A204.1 (cell line): ENCODE data around the gene ITIH4.
"Not testable (repeated sequence)": the region's sequence is repeated elsewhere in the genome, so short reads cannot be mapped to it uniquely, and the experiment has no call there.

ENCODE experiments used
- FAIRE-seq: peaks from 2 replicates; lab custom pipeline; 2012; peaks lifted over from hg19 to GRCh38; lab: Jason Lieb, UNC

ITIH4 gene

GRCh38 chr3:52782412-52783210, 47.9 kb downstream of the ITIH4 start:
- no peak for FAIRE-seq

DNA sequence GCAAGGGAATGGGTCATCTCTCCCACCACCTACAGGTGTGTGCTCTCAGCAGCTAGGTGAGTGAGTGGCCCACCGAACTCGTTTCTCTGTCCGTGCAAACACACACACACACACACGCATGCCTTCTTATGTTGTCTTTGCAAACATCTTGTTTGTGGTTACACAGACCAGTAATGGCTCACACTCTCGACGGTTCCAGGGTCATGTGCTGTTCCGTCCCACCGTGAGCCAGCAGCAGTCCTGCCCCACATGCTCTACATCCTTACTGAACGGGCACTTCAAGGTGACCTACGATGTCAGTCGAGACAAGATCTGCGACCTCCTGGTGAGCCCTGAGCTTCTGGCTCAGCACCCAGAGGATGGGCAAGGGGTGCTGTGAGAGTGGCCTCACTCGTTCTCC, 48.7 kb downstream of the ITIH4 start:
- no peak for FAIRE-seq

DNA sequence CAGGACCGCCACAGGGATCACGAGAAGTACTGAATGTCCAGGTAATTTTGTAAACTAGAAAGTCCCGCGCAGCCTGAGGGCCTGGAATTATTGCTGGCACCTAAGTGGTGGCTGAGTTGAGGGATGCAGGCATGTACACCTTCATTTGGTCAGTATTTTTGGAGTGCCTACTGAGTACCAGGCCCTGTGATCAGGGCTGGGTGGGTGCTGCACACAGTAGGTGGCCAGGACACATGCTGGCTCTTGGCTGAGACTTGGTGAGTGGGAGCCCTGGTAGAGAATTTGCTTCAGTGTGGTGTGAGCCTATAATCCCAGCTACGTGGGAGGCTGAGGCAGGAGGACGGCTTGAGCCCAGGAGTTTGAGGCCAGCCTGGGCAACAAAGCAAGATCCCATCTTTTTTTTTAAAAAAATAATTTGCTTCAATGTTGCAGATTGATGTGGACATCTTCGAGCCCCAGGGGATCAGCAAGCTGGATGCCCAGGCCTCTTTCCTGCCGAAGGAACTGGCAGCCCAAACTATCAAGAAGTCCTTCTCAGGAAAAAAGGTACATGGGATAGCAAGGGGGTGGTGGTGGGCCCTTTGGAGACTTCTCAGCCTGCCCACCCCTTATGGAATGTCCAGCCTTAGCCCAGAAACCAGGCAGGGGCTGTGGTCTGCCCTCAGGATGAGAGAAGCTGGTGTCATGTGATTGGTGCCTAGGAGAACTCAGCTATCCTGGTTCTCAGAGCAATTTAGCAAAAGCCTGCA, 50.5 kb downstream of the ITIH4 start:
- FAIRE-seq = no peak

DNA sequence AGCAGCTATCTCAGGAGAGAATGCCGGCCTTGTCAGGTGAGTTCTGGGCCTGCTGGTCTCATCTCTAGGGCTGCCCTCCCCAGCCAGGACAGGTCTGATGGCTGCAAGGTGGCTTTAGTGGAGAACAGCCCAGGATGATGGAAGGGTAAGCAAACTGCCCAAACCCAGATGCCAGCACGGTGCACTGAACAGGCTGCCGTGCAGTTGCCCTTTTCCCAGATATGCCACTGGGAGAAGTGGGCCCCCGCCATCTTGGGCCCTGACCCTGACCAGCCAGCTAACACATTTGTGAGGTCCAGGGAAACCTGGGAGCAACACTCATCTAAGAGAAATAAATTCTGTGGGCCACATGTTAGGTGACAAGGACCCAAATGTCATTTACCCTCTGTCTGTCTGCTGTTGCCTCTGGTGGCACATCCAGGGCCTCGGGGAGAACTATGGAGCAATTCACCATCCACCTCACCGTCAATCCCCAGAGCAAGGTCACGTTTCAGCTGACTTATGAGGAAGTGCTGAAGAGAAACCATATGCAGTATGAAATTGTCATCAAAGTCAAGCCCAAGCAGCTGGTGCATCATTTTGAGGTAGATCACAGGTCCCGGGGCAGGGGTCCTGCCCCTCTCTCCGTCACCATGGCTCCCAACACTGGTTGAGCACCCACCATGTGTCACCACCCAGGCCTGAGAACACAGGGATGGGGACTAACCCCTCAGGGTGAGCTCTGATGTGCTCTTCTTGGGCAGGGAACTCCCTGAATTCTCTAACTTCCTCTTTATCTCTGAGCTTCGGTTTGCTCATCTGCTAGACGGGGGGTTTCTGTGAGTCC, 51.2 kb downstream of the ITIH4 start:
- no peak for FAIRE-seq

DNA sequence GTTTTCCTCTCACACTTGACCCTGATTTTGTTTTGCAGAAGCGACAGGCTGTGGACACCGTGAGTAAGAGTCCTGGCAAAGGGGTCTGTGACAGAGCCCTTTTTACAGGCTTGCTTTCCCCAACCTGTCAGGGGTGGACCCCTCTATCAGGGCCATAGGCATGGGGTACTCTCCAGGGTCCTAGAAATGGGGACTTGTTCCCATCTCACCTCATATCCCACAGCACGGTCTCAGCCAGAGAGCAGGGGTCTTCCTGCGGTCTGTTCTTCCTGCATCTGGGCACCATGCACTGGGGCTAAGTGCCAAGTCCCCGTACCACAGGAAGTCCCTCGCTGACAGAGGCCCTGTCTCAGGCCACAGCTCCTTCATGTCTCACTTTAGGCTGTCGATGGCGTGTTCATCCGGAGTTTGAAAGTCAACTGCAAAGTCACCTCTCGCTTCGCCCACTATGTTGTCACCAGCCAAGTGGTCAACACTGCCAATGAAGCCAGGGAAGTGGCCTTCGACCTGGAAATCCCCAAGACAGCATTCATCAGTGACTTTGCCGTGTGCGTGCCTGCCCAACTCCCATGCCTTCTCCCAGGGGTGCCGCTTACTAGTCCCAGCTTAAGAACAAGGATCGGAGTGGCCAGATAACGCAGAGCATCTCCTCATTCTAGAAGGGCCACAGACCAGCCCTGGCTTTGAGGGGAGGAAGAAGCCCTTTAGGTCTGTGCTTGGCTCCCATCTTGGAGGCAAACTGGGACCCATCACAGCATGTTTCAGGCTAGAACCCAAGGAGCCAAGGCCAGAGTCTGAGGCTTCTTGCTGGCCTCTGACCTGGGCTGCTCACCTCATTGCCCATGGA, 52.3 kb downstream of the ITIH4 start:
- no peak for FAIRE-seq

GRCh38 chr3:52777127-52777958, 53.1 kb downstream of the ITIH4 start, which contains the start of gene ITIH1:
Gene ITIH1 (plus strand): TSS chr3:52777599. CDS start chr3:52777616, 17 bp downstream.
- no peak for FAIRE-seq

DNA sequence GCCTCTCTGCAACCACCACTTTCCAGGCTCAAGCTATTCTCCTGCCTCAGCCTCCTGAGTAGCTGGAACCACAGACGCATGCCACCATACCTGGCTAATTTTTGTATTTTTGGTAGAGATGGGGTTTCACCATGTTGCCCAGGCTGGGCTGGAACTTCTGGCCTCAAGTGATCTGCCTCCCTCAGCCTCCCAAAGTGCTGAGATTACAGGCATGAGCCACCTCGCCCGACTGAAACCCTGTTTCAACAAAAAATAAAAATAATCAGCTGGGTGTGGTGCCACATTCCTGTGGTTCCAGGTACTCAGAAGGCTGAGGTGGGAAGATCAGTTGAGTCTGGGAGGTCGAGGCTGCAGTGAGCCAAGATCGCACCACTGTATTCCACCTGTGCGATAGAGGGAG, 54.0 kb downstream of the ITIH4 start:
- FAIRE-seq = not testable (repeated sequence)

- FAIRE-seq = no peak
Measured at GRCh38 chr3:52775877-52776276, 54.6 kb downstream of the ITIH4 start.

- no peak for FAIRE-seq
Measured at GRCh38 chr3:52774901-52775864, 55.3 kb downstream of the ITIH4 start.

GRCh38 chr3:52774066-52774713, 56.3 kb downstream of the ITIH4 start:
- FAIRE-seq = no peak

DNA sequence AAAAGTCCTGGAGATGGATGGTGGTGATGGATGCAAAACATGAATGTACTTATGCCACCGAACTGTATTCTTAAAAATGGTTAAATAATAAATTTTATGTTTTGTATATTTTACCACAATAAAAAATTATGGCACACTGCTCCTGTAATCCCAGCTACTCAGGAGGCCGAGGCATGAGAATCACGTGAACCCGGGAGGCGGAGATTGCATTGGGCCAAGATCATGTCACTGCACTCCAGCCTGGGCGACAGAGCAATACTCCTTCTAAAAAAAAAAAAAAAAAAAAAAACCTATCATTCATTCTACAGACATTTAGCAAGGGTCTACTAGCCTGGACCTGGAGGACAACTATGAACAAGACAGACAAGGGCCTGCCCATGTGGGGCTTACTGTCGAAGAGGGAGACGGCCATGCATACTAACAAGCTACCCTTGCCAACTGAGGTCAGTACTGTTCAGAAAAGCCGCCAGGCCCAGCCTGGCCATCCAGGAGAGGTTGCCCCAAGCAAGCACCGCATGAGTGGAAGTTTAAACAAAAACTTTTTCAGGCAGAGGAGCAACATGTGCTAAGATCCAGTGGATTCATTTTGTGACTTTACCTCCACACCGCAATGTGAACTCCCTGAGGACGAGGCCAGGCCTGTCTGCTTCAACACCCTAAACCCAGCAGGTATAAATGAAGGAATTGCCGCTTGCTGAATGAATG, 57.0 kb downstream of the ITIH4 start:
- FAIRE-seq = no peak

DNA sequence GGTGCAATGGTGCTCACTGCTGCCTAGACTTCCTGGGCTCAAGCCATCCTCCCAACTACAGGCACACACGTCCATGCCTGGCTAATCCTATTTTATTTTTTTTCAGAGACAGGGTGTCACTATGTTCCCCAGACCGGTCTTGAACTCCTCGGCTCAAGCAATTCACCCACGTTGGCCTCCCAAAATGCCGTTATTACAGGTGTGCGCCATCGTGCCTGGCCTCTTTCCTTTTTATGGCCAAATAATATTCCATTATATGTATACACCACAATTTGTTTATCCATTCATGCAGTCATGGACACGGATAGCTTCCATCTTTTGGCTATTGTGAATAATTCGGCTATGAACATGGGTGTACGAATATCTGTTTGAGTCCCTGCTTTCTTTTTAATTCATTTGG, 58.8 kb downstream of the ITIH4 start:
- no peak for FAIRE-seq

GRCh38 chr3:52771334-52771681, 59.2 kb downstream of the ITIH4 start:
- no peak for FAIRE-seq

- FAIRE-seq = no peak
Measured at GRCh38 chr3:52770496-52771333, 59.8 kb downstream of the ITIH4 start, which contains the start of gene NEK4. Gene NEK4 (minus strand): TSS chr3:52770940. CDS start chr3:52770746, 194 bp downstream.

DNA sequence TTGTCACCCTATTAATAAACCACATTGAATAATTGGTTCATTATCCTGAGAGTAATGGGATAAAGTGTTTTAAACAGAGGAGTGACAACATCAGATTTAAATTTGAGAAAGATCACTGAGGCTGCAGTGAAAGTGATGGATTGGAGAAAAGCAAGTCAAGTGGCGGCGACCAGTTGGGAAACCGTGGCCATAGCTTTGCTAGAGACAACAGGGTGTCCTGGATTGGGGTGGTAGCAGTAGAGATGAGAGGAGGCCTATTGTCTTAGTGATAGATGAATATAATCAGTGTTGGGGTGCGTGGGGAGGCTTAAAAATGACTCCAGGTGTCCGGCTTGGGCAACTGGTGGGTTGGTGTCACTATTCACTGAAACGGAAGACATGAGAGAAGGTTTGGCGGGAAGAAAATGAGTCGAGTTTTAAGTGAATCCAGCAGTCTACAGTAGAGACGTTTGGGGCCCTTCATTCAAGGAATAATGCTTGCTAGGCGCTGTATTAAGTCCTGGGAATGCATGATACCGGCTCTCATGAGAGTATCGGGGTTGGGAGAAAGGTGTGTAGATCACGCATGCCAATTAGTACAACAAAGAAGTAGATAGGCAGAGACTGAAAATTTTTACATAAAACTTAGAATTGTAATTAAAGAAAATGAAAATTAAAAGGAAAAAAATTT, 60.6 kb downstream of the ITIH4 start:
- FAIRE-seq = no peak

GRCh38 chr3:52763466-52763865, 67.0 kb downstream of the ITIH4 start:
- no peak for FAIRE-seq
